Measurements from ENCODE around the gene CTSC.

DNA sequence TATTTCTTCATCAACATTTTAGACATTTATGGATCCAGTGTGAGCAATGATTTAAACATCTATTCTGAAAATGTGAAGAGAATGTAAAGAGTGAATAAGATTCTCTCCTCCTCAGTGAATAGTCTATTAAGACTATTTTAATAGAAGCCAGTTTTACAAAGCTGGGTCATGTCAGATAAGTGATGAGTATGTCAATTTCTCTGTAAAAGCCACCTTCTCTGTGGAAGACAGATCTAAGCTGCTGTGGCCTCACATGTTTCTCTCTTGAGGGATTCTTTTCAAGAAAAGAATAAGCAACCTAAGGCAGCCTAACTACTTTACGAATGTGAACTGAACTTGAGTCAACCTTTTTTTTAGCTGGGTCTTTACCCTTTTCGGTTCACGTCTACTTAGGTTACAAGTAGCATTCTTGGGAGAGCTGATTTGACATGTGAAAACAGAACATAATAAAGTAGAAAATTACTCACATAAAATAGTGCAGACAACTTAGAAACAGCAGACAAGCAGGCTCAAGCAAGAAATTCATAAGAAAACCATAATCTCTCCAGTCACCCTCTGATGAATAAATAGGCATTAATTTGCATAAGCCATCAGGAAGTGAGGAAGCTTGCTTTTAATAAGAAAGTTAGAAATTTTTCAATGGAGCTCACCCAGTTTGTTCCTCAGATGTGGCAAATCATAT is 9.9 kb downstream of the CTSC start:
- TF ChIP-seq CTCF (IDR thresholded peaks at IDR 0.05), result no peak
- no peak for TF ChIP-seq POLR2AphosphoS5 (IDR thresholded peaks at IDR 0.05)
- TF ChIP-seq POLR2A (IDR thresholded peaks at IDR 0.05; ENCODE audit: low read depth), result no peak
- no peak for TF ChIP-seq EP300 (IDR thresholded peaks at IDR 0.05)
